ENCODE measurements around the gene MAP1A.

The MAP1A gene

DNA sequence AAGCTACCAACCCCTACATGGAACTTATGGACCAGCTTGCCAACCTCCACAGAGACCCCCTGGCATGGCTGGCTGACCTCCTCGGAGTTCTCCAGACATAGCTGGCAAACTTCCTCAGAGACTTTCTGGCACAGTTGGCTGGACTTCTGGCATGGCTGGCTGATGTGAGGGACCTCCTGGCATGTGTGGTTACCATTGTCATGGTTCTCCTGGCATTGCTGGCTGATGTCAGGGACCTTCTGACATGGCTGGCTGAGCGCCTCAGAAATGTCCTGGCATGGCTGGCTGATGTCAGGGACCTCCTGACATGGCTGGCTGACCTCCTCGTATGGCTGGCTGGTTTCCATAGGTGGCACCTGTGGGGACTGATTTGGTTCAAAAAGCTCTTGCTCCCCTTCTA lies 17.5 kb downstream of the MAP1A start:
- Histone ChIP-seq H3K27ac (no peak overlapping the region), H3K79me2 (ENCODE audit: insufficient read depth, low read depth) (no peaks in the 10 kb centered on the region), H4K20me1 (ENCODE audit: insufficient read depth) (no peaks in the 10 kb centered on the region), H2AFZ (ENCODE audit: low read depth) (no peak overlapping the region), H3K36me3 (ENCODE audit: insufficient read depth) (no peaks in the 10 kb centered on the region), H3K4me1 (ENCODE audit: low read depth, poor library complexity, severe bottlenecking) (no peaks in the 10 kb centered on the region), H3K4me2 (no peak overlapping the region), H3K27me3 (ENCODE audit: insufficient read depth, low read depth) (no peaks in the 10 kb centered on the region), H3K9ac (no peak overlapping the region), H3K4me3 (IDR thresholded peaks at IDR 0.05; ENCODE audit: insufficient read depth, low read depth, low read length) (no peak overlapping the region)
- TF ChIP-seq, protein P1, sequence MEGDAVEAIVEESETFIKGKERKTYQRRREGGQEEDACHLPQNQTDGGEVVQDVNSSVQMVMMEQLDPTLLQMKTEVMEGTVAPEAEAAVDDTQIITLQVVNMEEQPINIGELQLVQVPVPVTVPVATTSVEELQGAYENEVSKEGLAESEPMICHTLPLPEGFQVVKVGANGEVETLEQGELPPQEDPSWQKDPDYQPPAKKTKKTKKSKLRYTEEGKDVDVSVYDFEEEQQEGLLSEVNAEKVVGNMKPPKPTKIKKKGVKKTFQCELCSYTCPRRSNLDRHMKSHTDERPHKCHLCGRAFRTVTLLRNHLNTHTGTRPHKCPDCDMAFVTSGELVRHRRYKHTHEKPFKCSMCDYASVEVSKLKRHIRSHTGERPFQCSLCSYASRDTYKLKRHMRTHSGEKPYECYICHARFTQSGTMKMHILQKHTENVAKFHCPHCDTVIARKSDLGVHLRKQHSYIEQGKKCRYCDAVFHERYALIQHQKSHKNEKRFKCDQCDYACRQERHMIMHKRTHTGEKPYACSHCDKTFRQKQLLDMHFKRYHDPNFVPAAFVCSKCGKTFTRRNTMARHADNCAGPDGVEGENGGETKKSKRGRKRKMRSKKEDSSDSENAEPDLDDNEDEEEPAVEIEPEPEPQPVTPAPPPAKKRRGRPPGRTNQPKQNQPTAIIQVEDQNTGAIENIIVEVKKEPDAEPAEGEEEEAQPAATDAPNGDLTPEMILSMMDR (conservative IDR thresholded peaks at IDR 0.05; ENCODE audit: low read depth, low read length) = no peak

DNA sequence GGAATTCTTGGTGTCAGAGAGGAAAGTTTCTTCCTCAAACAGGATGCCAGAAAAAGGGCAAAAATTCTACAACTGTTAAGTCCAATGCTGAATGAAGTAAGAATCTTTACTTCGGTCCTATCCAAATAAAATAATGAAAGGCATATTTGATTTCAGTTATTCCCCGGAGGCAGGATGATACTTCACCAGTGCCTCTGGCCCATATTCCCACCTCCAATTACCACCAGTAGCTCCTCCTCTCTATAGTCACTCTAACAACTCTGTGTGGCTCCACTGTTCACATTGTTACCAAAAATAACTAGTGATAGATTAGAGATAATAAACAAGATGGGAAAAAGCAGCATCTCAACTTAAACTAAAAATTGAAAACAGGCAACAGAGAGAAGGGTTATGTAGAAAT lies 20.7 kb downstream of the MAP1A start:
- TF ChIP-seq, protein P1 (conservative IDR thresholded peaks at IDR 0.05; ENCODE audit: low read depth, low read length) = no peak
- Histone ChIP-seq H3K4me2 (no peak overlapping the region), H3K4me1 (ENCODE audit: low read depth, poor library complexity, severe bottlenecking) (no peaks in the 10 kb centered on the region), H3K27me3 (ENCODE audit: insufficient read depth, low read depth) (no peaks in the 10 kb centered on the region), H4K20me1 (ENCODE audit: insufficient read depth) (no peaks in the 10 kb centered on the region), H2AFZ (ENCODE audit: low read depth) (no peak overlapping the region), H3K27ac (no peak overlapping the region), H3K36me3 (ENCODE audit: insufficient read depth) (no peaks in the 10 kb centered on the region), H3K4me3 (IDR thresholded peaks at IDR 0.05; ENCODE audit: insufficient read depth, low read depth, low read length) (no peak overlapping the region), H3K9ac (no peak overlapping the region), H3K79me2 (ENCODE audit: insufficient read depth, low read depth) (no peaks in the 10 kb centered on the region)

DNA sequence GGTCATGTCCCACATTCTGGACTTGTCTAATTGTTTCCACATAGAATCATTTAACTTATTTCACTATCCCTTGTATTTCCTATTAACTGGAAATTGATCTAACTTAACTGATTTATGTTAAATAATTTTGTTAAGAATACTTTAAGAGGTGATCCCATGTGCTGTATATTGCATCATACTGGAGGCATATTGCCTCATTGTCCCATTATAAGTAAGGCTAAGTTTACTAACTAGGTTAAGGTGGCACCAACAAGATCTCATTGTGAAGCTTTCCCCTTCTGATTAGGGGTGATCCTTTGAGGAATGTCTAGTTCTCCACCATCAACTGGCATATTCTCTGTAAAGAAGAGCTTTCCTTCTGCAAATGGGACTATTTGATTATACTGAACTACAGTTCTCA lies 24.4 kb downstream of the MAP1A start:
- no peaks in the 10 kb centered on the region for H3K27me3 ChIP-seq (ENCODE audit: insufficient read depth, low read depth)
- H3K4me3 ChIP-seq (IDR thresholded peaks at IDR 0.05; ENCODE audit: insufficient read depth, low read depth, low read length) = no peak overlapping the region
- H3K4me1 ChIP-seq (ENCODE audit: low read depth, poor library complexity, severe bottlenecking) = no peaks in the 10 kb centered on the region
- H3K27ac ChIP-seq = no peak overlapping the region
- no peak overlapping the region for H3K9ac ChIP-seq
- no peak overlapping the region for H2AFZ ChIP-seq (ENCODE audit: low read depth)
- H3K4me2 ChIP-seq = no peak overlapping the region
- H3K36me3 ChIP-seq (ENCODE audit: insufficient read depth) = no peaks in the 10 kb centered on the region
- no peaks in the 10 kb centered on the region for H4K20me1 ChIP-seq (ENCODE audit: insufficient read depth)
- H3K79me2 ChIP-seq (ENCODE audit: insufficient read depth, low read depth) = no peaks in the 10 kb centered on the region
- TF ChIP-seq, protein P1 (conservative IDR thresholded peaks at IDR 0.05; ENCODE audit: low read depth, low read length) = no peak

DNA sequence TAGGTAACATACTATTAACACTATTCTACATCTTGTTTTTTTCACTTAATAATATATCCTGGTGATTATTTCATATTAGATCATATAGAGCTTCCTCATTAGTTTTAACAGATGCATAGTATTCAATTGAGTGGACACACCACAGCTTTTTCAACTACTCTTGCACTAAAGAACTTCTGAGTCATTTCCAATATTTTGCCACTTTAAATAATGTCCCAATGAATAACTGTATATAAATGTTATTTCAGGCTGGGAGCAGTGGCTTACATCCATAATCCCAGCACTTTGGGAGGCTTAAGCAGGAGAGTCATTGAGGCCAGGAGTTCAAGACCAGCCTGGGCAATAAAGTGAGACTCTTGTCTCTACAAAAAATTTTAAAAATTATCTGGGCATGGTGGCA lies 26.9 kb downstream of the MAP1A start:
- Histone ChIP-seq H3K36me3 (ENCODE audit: insufficient read depth) (no peaks in the 10 kb centered on the region), H3K9ac (no peak overlapping the region), H3K4me3 (IDR thresholded peaks at IDR 0.05; ENCODE audit: insufficient read depth, low read depth, low read length) (no peak overlapping the region), H2AFZ (ENCODE audit: low read depth) (no peak overlapping the region), H3K27me3 (ENCODE audit: insufficient read depth, low read depth) (no peaks in the 10 kb centered on the region), H3K4me2 (no peak overlapping the region), H3K79me2 (ENCODE audit: insufficient read depth, low read depth) (no peaks in the 10 kb centered on the region), H3K4me1 (ENCODE audit: low read depth, poor library complexity, severe bottlenecking) (no peaks in the 10 kb centered on the region), H3K27ac (no peak overlapping the region), H4K20me1 (ENCODE audit: insufficient read depth) (no peaks in the 10 kb centered on the region)
- TF ChIP-seq, protein P1 (conservative IDR thresholded peaks at IDR 0.05; ENCODE audit: low read depth, low read length) = no peak

DNA sequence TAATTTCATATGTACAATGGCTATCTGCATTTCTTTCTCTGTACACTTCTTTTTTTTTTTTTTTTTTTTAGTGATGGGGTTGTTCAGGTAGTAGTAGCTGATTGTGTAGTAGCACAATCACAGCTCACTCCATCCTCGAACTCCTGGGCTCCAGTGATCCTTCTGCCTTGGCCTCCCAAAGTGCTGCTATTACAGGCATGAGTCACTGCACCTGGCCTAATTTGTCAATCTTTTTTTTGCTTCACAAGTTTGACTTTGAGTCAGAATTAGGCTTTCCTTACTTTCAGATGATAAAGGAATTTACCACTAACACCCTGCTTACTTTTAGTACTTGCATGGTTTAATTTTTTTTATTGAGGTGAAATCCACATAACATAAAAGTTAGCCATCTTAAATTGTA lies 28.0 kb downstream of the MAP1A start:
- Histone ChIP-seq H4K20me1 (ENCODE audit: insufficient read depth) (no peaks in the 10 kb centered on the region), H3K27ac (no peak overlapping the region), H3K36me3 (ENCODE audit: insufficient read depth) (no peaks in the 10 kb centered on the region), H2AFZ (ENCODE audit: low read depth) (no peak overlapping the region), H3K9ac (no peak overlapping the region), H3K4me2 (no peak overlapping the region), H3K79me2 (ENCODE audit: insufficient read depth, low read depth) (no peaks in the 10 kb centered on the region), H3K4me1 (ENCODE audit: low read depth, poor library complexity, severe bottlenecking) (no peaks in the 10 kb centered on the region), H3K27me3 (ENCODE audit: insufficient read depth, low read depth) (no peaks in the 10 kb centered on the region), H3K4me3 (IDR thresholded peaks at IDR 0.05; ENCODE audit: insufficient read depth, low read depth, low read length) (no peak overlapping the region)
- TF ChIP-seq, protein P1 (conservative IDR thresholded peaks at IDR 0.05; ENCODE audit: low read depth, low read length) = no peak

All from KMS-11 (cell line).